ENCODE measurements around the gene APBB3.

DNA sequence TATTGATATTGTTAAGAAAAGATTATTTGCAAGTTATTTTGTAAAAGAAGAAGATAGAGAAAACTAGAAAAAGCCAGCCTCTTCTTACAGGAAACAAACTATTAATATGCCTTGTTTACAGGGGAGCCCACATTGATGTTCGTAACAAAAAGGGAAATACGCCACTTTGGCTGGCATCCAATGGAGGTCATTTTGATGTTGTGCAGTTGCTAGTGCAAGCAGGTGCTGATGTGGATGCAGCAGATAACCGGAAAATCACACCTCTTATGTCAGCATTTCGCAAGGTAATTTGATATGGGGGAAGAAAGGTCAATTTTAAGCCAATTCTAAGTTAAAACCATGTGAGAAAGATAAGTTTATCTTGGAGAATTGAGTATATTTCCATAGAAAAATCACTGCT, 54.5 kb downstream of the APBB3 start:
- TF ChIP-seq, protein P1, sequence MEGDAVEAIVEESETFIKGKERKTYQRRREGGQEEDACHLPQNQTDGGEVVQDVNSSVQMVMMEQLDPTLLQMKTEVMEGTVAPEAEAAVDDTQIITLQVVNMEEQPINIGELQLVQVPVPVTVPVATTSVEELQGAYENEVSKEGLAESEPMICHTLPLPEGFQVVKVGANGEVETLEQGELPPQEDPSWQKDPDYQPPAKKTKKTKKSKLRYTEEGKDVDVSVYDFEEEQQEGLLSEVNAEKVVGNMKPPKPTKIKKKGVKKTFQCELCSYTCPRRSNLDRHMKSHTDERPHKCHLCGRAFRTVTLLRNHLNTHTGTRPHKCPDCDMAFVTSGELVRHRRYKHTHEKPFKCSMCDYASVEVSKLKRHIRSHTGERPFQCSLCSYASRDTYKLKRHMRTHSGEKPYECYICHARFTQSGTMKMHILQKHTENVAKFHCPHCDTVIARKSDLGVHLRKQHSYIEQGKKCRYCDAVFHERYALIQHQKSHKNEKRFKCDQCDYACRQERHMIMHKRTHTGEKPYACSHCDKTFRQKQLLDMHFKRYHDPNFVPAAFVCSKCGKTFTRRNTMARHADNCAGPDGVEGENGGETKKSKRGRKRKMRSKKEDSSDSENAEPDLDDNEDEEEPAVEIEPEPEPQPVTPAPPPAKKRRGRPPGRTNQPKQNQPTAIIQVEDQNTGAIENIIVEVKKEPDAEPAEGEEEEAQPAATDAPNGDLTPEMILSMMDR (IDR thresholded peaks at IDR 0.05) = no peak
- no peak for TF ChIP-seq POLR2A (IDR thresholded peaks at IDR 0.05)
